Measurements from ENCODE around the gene GRAMD1A.
A peak's percentile ranks its signal among the peaks of the same experiment; 100 is the strongest.

The GRAMD1A gene

DNA sequence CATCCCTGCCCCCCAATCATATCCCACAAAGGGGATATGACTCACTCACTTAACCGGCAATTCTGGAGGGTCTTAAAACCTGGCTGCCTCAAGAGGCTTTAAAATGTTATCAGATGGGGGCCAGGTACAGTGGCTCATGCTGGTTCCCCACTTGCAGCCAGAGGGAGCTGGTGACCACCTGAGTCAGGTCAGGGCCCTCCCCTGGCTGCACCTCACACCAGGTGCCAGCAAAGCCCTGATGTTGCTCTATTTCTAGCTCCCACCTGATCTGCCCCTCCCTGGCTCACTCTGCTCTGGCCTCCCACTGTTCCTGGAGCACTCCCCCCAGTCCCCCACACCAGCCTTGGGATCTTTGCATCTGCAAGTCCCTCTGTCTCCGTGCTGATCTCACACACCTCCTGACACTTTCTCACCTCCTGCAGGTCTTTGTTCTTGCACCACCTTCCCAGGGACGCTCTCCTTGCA lies 55.6 kb downstream of the GRAMD1A start:
- DNase-seq (ENCODE audit: low spot score): no peak

DNA sequence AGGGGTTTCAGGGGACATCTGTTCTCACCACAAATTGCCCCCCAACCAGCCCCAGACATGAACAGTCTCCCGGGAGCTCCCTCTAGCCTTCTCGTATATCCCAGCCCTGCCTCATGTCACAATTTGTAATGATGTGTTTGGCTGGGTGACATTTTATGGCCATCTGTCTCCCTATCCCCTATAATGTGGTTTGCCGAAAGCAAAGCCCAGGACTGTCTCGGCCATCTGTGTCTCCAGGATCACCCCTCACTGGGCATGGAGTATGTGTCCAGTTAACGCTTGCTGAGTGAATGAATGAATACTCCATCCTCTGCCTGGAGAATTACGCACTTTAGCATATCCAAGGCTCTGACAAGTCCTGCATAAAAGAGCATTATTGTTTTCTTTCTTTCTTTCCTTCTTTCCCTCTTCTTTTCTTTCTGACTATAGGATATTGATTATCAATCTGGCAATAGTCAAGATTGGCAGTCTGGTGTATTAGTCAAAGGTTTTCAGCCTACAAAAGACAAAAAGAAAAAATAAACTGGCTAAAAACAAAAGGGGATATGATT lies 56.5 kb downstream of the GRAMD1A start:
- DNase-seq (ENCODE audit: low spot score): no peak

DNA sequence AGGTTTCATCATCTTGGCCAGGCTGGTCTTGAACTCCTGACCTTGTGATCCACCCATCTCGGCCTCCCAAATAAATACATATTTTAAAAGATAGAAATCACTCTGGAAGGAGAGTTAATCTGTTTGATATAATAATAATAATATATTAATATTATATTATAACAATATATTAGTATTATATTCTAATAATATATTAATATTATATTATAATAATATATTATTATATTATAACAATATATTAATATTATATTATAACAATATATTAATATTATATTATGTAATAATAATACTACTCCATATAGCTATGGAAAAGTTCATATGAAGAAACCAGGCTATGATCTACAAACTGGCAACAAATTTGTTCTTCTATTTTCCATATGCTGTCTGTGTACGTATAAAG lies 58.2 kb downstream of the GRAMD1A start:
- no peak for DNase-seq (ENCODE audit: low spot score)

DNA sequence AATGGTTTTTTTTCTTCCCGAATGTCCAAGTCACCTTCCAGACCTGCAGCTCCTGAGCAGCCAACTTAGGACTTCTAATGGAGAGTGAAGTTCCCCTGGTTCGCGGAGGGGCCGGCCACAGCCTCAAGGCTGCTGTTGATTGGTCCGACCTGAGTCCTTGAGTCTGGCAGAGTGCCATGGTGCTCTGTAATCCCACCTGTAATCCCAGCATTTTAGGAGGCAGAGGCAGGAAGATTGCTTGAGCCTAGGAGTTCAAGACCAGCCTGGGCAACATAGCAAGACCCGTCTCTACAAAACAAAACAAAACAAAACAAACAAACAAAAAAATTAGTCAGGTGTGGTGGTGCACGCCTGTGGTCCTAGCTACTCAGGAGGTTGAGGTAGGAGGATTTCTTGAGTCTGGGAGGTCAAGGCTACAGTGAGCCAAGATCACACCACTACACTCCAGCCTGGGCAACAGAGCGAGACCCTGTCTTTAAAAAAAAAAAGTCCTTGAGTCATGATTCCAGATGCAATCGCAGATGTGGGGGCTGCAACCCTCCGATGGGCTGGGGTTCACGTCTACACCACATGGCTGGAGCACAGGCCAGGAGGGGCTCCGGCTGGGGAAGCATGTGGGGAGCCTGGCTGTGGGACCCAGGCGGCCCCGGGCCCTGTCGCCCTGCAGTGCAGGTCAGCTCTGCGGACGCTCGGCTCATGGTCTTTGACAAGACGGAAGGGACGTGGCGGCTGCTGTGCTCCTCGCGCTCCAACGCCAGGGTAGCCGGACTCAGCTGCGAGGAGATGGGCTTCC lies 59.1 kb downstream of the GRAMD1A start:
- DNase-seq (ENCODE audit: low spot score): no peak

DNA sequence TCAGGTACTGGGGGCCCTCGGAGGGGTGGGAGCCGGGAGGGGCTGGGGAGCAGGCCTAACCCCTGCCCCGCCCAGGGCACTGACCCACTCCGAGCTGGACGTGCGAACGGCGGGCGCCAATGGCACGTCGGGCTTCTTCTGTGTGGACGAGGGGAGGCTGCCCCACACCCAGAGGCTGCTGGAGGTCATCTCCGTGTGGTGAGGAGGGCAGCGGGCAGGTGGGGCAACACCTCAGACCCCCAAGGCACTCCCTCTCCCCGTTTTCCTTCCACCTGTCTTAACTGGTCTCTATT lies 59.6 kb downstream of the GRAMD1A start:
- no peak for DNase-seq (ENCODE audit: low spot score)

DNA sequence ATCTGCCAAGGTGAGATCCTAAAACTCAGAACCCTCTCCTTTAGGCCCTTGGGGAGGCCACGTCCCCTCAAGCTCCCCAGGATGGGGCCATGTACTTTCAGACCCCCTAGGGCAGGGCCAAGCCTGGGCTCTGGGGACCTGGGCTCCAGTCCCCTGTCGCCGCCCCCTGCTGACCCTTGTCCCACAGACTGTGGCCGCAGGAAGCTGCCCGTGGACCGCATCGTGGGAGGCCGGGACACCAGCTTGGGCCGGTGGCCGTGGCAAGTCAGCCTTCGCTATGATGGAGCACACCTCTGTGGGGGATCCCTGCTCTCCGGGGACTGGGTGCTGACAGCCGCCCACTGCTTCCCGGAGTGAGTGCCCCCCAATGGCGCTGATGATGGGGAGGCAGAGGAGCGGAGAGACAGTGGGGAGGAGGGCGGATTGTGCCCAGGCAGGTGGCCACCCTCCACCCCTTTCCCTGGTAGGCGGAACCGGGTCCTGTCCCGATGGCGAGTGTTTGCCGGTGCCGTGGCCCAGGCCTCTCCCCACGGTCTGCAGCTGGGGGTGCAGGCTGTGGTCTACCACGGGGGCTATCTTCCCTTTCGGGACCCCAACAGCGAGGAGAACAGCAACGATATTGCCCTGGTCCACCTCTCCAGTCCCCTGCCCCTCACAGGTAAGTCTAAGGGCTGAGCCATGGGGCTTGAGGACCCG lies 60.2 kb downstream of the GRAMD1A start:
- DNase-seq (ENCODE audit: low spot score): no peak

DNA sequence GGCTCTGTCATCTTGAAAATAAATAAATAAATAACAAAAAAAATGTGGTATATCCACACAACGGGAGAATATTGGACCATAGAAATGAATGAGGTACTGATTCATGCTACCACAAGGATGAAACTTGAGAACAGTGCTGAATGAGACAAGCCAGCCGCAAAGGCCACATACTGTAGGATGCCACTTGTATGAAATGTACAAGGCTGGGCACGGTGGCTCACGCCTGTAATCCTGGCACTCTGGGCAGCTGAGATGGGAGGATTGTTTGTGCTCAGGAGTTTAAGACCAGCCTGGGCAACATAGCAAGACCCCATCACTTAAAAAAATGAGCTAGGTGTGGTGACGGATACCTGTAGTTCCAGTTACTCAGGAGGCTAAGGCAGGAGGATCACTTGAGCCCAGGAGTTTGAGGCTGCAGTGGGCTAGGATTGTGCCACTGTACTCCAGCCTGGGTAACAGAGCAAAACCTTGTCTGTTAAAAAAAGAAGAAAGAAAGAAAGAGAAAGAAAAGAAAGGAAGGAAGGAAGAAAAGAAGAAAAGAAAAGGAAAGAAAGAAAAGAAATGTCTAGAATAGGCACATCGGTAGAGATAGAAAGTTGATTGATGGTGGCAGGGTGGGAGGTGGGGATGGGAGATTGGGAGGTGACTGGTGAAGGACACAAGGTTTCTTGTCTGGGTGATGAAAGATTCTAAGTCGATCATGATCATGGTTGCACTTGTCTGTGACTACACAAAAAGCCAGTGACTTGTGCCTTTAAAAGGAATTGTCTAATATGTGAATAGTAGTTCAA lies 61.7 kb downstream of the GRAMD1A start:
- DNase-seq (ENCODE audit: low spot score): no peak

DNA sequence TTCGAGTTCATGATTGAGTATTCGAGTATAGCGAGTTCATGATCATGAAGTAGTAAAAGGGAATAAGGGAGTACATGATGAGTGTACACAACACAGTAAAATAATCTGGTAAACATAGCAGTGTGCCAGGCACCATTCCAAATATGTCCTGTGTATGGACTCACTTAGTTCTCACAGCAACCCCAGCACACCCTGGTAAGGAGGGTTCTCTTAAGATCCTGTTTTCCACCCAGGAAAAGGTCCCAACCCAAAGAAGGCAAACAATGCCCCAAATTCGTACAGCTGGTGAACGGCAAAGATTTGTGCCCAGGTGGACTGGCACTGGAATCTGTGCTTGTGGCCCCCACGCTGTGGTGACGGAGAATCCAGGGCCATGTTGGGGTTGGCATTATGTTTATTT lies 62.8 kb downstream of the GRAMD1A start:
- no peak for DNase-seq (ENCODE audit: low spot score)

DNA sequence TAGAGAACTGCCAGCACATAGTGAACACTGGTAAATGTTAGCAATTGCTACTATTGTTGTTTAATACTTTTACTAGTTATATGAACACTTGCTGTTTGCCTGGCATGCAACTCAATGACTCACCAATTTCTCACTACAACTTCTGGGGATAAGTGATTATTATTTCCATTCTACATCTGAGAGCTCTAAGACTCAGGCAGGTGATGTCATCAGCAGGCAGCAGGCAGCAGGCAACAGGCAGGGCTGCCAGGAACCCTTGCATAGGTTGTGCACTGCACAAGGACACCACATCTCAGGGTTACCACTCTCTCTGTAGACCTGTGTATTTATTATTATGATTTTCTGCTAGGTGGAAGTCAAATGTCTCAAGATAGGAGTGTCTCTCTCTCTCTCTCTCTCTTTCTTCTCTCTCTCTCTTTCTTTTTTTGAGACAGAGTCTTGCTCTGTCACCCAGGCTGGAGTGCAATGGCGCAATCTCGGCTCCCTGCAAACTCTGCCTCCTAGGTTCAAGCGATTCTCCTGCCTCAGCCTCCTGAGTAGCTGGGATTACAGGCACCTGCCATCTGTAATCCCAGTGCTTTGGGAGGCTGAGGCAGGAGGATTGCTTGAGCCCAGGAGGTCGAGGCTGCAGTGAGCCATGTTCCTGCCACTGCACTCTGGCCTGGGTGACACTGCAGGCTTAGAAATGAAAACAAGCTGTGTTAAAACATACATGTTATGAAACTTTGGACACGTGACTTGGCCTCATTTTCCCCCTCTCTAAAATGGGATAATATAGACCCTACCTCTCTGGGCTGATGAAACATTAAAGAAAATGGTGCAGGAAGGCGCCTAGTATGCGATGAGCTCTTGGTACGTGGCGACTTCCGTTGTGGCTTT lies 64.1 kb downstream of the GRAMD1A start:
- peak; percentile 59 for DNase-seq (ENCODE audit: low spot score)

DNA sequence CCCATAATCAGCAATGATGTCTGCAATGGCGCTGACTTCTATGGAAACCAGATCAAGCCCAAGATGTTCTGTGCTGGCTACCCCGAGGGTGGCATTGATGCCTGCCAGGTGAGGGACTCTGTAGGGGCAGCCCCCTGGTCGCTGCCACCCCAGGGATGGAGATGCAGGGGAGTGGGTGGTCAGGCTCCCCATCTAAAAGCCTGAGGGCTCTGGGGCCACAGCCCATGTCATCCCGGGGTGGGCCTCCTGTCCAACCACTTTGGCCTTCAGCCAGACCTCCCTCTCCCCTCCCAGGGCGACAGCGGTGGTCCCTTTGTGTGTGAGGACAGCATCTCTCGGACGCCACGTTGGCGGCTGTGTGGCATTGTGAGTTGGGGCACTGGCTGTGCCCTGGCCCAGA lies 65.5 kb downstream of the GRAMD1A start:
- DNase-seq (ENCODE audit: low spot score): no peak

DNA sequence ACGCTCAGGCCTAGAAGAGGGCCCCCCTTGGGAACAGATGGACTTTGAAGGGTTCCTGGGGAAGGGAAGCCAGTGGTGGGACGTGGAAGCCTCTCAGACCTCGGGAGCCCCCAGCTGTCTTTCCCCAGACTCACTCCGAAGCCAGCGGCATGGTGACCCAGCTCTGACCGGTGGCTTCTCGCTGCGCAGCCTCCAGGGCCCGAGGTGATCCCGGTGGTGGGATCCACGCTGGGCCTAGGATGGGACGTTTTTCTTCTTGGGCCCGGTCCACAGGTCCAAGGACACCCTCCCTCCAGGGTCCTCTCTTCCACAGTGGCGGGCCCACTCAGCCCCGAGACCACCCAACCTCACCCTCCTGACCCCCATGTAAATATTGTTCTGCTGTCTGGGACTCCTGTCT lies 66.0 kb downstream of the GRAMD1A start:
- no peak for DNase-seq (ENCODE audit: low spot score)

DNA sequence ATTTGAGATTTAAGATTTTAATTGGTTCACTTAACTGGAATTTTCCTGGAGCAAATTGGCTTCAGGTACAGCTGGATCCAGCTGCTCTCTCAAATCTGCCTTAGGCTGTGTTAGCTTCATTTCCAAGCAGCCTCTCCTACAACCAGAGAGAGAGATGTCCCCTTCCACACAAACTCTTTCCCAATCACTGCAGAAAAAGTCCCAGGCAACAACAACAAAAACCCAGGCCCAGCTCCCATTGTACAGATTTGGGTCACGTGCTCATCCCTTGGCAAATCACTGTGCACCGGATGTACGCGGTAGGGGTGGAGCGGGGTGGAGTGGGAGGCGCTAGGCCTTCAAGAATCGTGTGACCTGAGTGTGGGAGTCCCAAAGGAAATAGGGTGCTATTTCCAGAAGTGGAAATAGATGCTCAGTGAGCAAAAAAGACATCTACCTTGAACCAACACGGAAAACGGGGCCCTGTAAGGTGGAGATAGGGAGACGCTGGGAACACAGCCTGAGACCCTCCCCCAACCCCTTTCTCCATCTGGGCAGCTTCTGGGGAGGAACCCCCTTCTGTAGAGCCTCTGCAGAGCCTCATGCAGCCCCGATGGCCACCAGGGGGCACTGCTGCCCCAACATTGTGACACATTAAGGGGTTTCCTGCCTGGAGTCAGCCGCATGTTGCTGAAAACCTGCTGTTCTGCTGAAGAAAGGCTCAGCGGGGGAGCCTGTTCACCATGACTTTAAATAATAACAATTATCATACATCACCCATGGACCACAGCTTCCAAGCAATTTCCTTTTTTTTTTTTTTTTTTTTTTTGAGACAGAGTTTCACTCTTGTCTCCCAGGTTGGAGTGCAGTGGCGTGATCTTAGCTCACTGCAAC lies 66.8 kb downstream of the GRAMD1A start:
- peak; percentile 81 for DNase-seq (ENCODE audit: low spot score)

DNA sequence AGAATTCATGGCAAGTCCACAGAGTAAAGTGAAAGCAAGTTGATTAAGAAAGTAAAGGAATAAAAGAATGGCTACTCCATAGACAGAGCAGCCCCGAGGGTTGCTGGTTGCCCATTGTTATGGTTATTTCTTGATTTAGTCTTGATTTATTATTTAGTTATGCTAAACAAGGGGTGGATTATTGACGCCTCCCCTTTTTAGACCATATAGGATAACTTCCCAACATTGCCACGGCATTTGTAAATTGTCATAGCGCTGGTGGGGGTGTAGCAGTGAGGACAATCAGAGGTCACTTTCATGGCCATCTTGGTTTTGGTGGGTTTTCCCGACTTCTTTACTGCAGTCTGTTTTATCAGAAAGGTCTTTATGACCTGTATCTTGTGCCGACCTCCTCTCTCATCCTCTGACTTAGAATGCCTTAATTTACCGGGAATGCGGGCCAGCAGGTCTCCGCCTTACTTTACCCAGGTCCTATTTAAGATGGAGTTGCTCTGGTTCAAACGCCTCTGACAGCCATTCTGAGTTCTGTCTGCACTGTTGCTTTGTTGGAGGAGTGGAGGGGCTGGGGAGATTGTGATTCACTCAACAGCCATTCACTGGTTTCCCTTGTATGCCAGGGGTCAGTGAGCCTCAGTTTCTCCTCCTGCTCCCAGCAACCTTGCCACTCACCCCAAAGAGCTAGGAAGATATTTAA lies 69.0 kb downstream of the GRAMD1A start:
- no peak for DNase-seq (ENCODE audit: low spot score)

DNA sequence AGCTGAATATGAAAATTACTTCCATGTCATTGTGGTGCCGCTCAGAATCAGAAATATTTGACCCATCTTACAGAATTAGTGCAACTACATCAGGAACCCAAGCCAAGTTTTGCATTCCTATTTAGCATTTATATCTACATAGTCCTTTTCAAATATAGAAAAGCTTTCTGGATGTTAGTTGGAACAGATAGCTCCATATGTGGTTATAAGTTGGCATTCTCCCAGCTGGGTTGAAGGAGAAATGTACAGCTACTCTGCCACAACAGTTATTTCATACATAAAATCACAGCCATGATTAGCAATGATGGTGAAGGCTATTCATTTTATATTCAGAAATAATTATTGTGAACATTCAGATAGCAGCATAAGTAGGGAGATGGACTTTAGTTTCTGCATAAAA lies 69.6 kb downstream of the GRAMD1A start:
- DNase-seq (ENCODE audit: low spot score): no peak

DNA sequence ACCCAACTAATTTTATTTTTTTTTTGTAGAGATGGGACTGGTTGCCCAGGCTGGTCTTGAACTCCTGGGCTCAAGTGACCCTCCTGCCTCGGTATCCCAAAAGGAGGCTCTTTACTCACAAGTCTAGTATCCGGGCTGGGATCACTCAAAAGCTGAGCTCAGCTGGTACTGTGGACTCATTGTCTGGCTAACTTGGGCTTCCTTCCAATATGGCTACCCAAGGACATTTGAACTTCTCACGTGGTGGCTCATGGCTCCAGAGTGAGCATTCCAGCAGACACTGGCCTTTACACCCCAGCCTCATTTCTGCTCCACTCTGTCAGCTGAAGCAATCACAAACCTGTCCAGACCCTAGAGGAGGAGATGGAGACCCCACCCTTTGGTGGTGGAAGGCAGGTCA lies 70.3 kb downstream of the GRAMD1A start:
- DNase-seq (ENCODE audit: low spot score): no peak

DNA sequence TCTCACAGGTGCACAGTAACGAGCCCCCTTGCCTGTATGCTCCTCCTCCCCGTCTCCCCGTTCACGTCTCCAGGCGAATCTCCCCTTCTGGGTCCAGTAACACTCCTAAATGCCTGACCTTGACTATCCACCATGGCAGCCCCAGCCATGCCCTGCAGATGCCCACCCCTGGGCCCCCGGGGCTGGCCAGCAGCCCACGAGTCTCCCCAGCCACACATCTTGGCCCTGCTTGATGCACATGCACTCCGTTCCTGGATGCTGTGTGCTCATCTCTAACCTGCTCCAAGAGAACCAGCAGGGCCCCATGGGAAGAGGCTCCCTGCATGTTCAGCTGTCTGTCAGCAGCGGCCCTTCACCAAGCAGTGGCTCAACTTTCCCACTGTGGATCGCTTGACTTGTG lies 73.4 kb downstream of the GRAMD1A start:
- no peak for DNase-seq (ENCODE audit: low spot score)

DNA sequence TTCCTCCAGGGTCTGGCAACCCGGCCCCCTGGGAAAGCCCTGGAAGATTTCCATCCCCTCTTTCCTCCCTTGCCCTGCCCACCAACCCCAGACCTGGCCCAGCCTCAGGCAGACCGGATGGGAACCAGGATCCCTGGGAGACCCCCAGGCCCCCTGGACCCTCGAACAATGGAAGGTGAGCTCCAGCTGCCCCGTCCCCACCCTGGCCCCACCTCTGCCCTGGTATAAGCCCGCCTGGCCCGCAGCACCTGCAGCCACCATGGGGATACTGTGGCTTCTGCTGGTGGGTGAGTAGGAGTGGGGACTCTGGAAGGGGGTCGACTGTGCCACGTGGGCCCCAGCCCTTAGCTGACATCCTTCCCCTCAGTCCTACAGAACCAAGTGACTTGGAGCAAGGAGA lies 73.8 kb downstream of the GRAMD1A start:
- no peak for DNase-seq (ENCODE audit: low spot score)

DNA sequence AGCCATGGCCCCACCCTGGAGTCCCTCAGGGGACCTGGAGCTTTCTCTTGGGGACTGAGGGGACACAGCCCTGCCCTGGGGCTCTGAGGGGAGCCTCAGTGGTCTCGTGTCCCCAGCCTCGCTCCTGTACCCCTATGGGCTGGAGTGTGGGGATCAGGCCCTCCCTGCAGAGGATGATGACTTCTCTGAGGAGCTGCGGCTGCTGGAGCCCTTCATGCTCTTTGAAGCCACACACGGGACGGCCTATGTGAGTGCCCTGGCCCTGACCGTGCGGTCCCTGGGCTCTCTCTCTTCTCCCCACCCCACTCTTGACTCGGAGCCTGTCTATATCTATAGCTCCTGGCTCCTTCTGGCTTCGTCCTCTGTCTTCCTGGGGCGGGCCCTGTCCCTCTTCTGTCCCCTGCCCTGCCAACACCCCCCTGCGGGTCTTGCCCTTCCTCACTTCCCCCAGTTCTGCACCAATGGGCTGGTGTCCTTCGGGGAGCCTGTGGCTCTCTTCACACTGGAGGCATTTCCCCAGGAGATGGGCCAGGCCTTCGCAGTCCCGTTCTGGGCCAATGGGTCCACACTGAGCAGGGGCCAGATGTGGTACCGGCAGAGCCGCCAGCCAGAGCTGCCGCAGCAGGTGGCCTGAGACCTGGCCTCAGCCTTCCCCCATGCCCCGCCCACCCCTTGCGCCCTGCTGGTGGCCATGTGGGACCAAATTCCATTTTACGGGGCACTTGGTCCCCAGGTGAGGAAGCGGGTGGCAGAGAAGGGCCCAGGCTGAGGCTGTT lies 74.5 kb downstream of the GRAMD1A start:
- no peak for DNase-seq (ENCODE audit: low spot score)
